Measurements from ENCODE around the gene WDR45B.

GRCh38 chr17:82568997-82569393 is 79.2 kb downstream of the WDR45B start:
- TF ChIP-seq POLR2A (IDR thresholded peaks at IDR 0.05) (no peak), CTCF (IDR thresholded peaks at IDR 0.05) (no peak)

Data from Peyer's patch (tissue), 4 donors.